Gastrocnemius medialis (tissue), 4 donors: ENCODE data around the gene ZNF814. TPM values are rescaled to one million over a fixed set of nuclear protein-coding genes. Genes with fewer than 3 reads are reported as not detected.
"Not testable (repeated sequence)": the region's sequence is repeated elsewhere in the genome, so short reads cannot be mapped to it uniquely, and the experiment has no call there.

Experiments used
- ATAC-seq, 2 donors: fragments of 150-250 bp; one replicate each; pipeline ENCODE4 v1.9.1; 2016
- DNase-seq, 2 donors: peaks; one replicate each; pipeline ENCODE4 v3.0.0-alpha.2; 2019
- H3K27ac ChIP-seq, 4 donors: fragments of 200-600 bp; sonication (generic); 1 replicate in 1 of 4; 2 replicates in 3 of 4; pipeline ENCODE4 v1.5.1; 2016 to 2018; ENCODE audit warnings: mild to moderate bottlenecking in 2 of 4, moderate library complexity in 1 of 4
- H3K27me3 ChIP-seq, 3 donors: fragments of 200-600 bp; sonication (generic) in 2 of 3; 1 replicate in 1 of 3; 2 replicates in 2 of 3; pipeline versions ENCODE4 v1.5.1 to v1.6.0; 2016 to 2019; ENCODE audit warnings: mild to moderate bottlenecking in 1 of 3, moderate library complexity in 1 of 3
- H3K36me3 ChIP-seq, 2 donors: fragments of 200-600 bp; sonication (generic) in 1 of 2; one replicate each; pipeline ENCODE4 v1.5.1; 2017 to 2018
- H3K4me1 ChIP-seq, 2 donors: fragments of 200-600 bp; sonication (generic) in 1 of 2; one replicate each; pipeline ENCODE4 v1.5.1; 2016 to 2017; ENCODE audit warnings: mild to moderate bottlenecking in 2 of 2
- H3K4me3 ChIP-seq, 4 donors: fragments of 200-600 bp; sonication (generic) in 3 of 4; 1 replicate in 1 of 4; 2 replicates in 3 of 4; pipeline ENCODE4 v1.5.1; 2016 to 2019; ENCODE audit warnings: mild to moderate bottlenecking in 2 of 4
- H3K9me3 ChIP-seq, 3 donors: fragments of 200-600 bp; sonication (generic) in 2 of 3; 1 replicate in 1 of 3; 2 replicates in 2 of 3; pipeline ENCODE4 v1.5.1; 2016 to 2019
- CTCF ChIP-seq, 5 experiments: fragments of 450-650 bp in 3 of 5; fragments of 200-600 bp in 2 of 5; sonication (generic) in 2 of 5; IDR thresholded peaks in 4 of 5; conservative IDR thresholded peaks in 1 of 5; 1 replicate in 4 of 5; 2 replicates in 1 of 5; pipeline ENCODE4 v1.5.1; 2016 to 2019; ENCODE audit warnings: antibody characterized with exemption in 5 of 5, mild to moderate bottlenecking in 3 of 5, moderate library complexity in 3 of 5
- POLR2A ChIP-seq, 2 donors: fragments of 450-650 bp; IDR thresholded peaks; one replicate each; pipeline ENCODE4 v1.6.1; 2017; ENCODE audit warnings: antibody characterized with exemption in 2 of 2, mild to moderate bottlenecking in 2 of 2, moderate library complexity in 2 of 2
- in situ Hi-C, 4 donors: fragments of 200-750 bp; cut with MboI; loops; one replicate each; pipeline versions ENCODE4 v1.15.0 to v1.8.0; 2017; ENCODE audit warnings: low sequenced_read_pairs in 4 of 4
- intact Hi-C: fragments of 100-400 bp; cut with DNase I; formaldehyde crosslinking; loops from one replicate; pipeline ENCODE4 v1.15.1; 2023; ENCODE audit warnings: low total_unique reads
- total RNA-seq, 4 donors: library from RNA; depleted of rRNA; stranded (reverse); fragments of >200 nt; gene quantifications; one replicate each; pipeline versions ENCODE4 v1.1.0 to v1.2.3, GENCODE V29; 2016

ZNF814 gene
- total RNA-seq, 4 donors from 2014 or later = 3.3 to 18.0 (median 4.5) TPM

- no peaks in the 10 kb centered on the region for H3K9me3 ChIP-seq
- no peak overlapping the region for H3K27ac ChIP-seq
- H3K36me3 ChIP-seq = peaks cover 0 to 18% of the 10 kb centered on the region in 2 donors
- TF ChIP-seq CTCF (IDR thresholded peaks at IDR 0.05 in 4 of 5, conservative IDR thresholded peaks at IDR 0.05 in 1 of 5) (no peak), POLR2A (IDR thresholded peaks at IDR 0.05) (no peak)
- no peaks in the 10 kb centered on the region for H3K4me1 ChIP-seq
- ATAC-seq (no peak), DNase-seq (no peak)
- no peak overlapping the region for H3K4me3 ChIP-seq
- H3K27me3 ChIP-seq = no peaks in the 10 kb centered on the region
- intact Hi-C loops (no loop called here), in situ Hi-C loops (loop anchor here in 1 of 4 donors (25.0 kb wide), 1 partner anchor 104 kb away; the partner anchor contains the start of genes ZNF671 and ZNF776)
Measured at GRCh38 chr19:57841122-57841763, 47.6 kb downstream of the ZNF814 start.

- H3K4me1 ChIP-seq, H3K4me3 ChIP-seq, DNase-seq, H3K27me3 ChIP-seq, intact Hi-C loops, H3K27ac ChIP-seq, H3K9me3 ChIP-seq: not testable (repeated sequence)
- peak in 1 of 2 donors; percentile 33 for ATAC-seq
- peaks cover 0 to 18% of the 10 kb centered on the region in 2 donors for H3K36me3 ChIP-seq
- in situ Hi-C loops = loop anchor here in 1 of 4 donors (25.0 kb wide), 1 partner anchor 101 kb away; the partner anchor contains the start of genes ZNF671 and ZNF776
Measured at GRCh38 chr19:57838622-57839191, 50.1 kb downstream of the ZNF814 start.

- H3K36me3 ChIP-seq, H3K4me1 ChIP-seq, intact Hi-C loops, DNase-seq, H3K4me3 ChIP-seq, ATAC-seq, H3K27ac ChIP-seq, H3K27me3 ChIP-seq, H3K9me3 ChIP-seq: not testable (repeated sequence)
- in situ Hi-C loops = loop anchor here in 1 of 4 donors (25.0 kb wide), 1 partner anchor 100 kb away; the partner anchor contains the start of genes ZNF671 and ZNF776
Measured at GRCh38 chr19:57836991-57837390, 51.8 kb downstream of the ZNF814 start.

GRCh38 chr19:57830071-57830602 lies 58.7 kb downstream of the ZNF814 start, which contains the start of gene ZNF587B:
ZNF587B (plus strand) TSS chr19:57830299; CDS start chr19:57830529, 230 bp downstream.
- peak within 1 kb of the TSS; percentile 69 to 81 (median 77) for H3K27ac ChIP-seq
- no peak for TF ChIP-seq POLR2A (IDR thresholded peaks at IDR 0.05)
- TF ChIP-seq CTCF (IDR thresholded peaks at IDR 0.05 in 4 of 5, conservative IDR thresholded peaks at IDR 0.05 in 1 of 5) = peak; percentile 27 to 46 (median 42)
- peak; percentile 5 to 72 for DNase-seq
- no peaks in the 10 kb centered on the region for H3K36me3 ChIP-seq
- ATAC-seq = peak; percentile 91 to 93
- H3K9me3 ChIP-seq = no peaks in the 10 kb centered on the region
- intact Hi-C loops = no loop called here
- peak within 1 kb of the TSS; percentile 43 to 58 (median 46) for H3K4me3 ChIP-seq
- in situ Hi-C loops = loop anchor here in 1 of 4 donors (25.0 kb wide), 1 partner anchor 93 kb away; the partner anchor contains the start of genes ZNF671 and ZNF776
- no peaks in the 10 kb centered on the region for H3K27me3 ChIP-seq
- peaks cover 3 to 6% of the 10 kb centered on the region in 2 donors for H3K4me1 ChIP-seq

- Histone ChIP-seq H3K36me3 (peaks cover 0 to under 1% of the 10 kb centered on the region in 2 donors), H3K9me3 (no peaks in the 10 kb centered on the region), H3K27me3 (no peaks in the 10 kb centered on the region), H3K4me3 (no peak overlapping the region), H3K4me1 (peaks cover 3 to 6% of the 10 kb centered on the region in 2 donors), H3K27ac (peak overlapping the region in 1 of 4 donors; percentile 81)
- ATAC-seq (no peak), DNase-seq (no peak)
- TF ChIP-seq CTCF (IDR thresholded peaks at IDR 0.05 in 4 of 5, conservative IDR thresholded peaks at IDR 0.05 in 1 of 5) (no peak), POLR2A (IDR thresholded peaks at IDR 0.05) (no peak)
- intact Hi-C loops = no loop called here
- in situ Hi-C loops = loop anchor here in 1 of 4 donors (25.0 kb wide), 1 partner anchor 92 kb away; the partner anchor contains the start of genes ZNF671 and ZNF776
Measured at GRCh38 chr19:57829316-57829715, 59.5 kb downstream of the ZNF814 start.
